ENCODE measurements around the gene STK39.

Gene STK39

GRCh38 chr2:168021800-168022587 is 225.4 kb downstream of the STK39 start:
- no peak overlapping the region for H3K4me3 ChIP-seq (ENCODE audit: low read depth, low read length)

DNA sequence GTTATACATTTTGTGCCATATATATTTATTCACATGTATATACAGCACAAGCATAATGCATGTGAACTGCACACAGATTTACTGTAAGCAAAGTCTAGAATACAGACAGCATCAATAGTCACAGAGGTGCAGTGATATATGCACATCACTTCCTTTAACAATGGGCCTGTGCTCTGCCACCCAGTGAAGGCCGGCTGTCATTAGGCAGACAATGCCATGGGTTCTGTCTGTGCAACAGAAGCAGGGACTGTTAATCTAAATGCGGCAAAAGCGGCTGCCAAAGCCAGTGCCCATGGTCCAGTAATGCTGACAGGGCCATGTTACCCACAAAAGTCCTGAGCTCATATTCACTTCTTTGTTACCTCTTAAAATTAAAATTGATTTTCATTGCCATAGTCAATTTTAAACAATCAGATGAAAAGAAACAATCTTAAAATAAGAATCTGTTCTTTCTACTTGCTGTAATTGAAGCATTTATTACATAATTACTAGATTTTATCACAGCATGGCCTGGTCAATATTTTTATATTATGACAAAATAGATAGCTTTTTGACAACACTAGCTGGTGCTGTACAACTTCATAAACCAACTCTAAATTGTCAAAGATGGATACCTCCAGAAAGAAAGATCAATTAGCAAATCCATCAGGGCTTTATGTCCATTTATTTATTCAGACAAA is 232.0 kb downstream of the STK39 start:
- H3K4me3 ChIP-seq (ENCODE audit: low read depth, low read length): no peak overlapping the region

- no peak overlapping the region for H3K4me3 ChIP-seq (ENCODE audit: low read depth, low read length)
These were observed 237.5 kb downstream of the STK39 start for GRCh38 chr2:168009900-168010299.

DNA sequence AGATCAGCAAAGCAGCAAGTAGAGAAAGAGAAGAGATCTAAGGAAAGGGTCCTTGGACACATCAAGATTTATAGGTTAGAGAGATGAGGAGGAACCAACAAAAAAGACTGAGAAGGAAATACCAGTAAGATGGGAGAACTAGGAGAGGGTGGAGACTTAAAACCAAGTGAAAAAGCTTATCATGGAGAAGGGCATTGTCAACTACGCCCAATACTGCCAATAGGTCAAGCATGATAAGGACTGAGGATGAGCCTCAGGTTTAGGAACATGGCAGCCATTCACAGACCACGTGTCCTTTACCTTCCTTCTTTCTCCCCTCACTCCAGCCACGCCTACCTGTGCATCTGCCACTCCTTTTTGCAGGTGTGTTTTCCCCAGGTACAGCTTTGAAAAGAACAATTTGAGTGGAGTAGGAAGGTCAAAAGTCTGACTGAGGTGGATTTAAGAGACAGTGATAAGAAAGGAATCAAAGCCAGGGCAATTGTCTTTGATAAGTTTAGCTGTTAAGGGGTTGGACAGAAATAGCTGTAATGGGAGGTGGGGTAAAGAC is 238.7 kb downstream of the STK39 start:
- H3K4me3 ChIP-seq (ENCODE audit: low read depth, low read length): no peak overlapping the region

DNA sequence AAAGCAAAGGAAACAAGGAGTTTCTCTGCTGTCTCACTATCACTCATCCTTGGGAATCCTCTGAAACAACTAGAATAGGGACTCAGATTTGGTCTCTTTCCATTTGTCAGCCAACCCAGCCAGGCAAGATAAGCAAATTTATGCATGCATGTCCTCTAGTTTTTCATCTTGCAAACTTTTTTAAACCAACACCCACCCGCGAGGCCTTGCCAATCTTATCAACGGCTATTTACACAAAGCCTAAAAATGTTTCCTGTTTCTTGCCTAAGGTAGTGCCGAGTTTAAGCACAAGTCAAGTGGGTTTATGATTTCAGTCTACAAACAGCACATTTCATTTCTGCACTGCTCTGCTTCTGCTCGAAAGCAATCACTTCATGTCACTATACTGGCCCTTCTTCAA is 240.9 kb downstream of the STK39 start:
- H3K4me3 ChIP-seq (ENCODE audit: low read depth, low read length): no peak overlapping the region

DNA sequence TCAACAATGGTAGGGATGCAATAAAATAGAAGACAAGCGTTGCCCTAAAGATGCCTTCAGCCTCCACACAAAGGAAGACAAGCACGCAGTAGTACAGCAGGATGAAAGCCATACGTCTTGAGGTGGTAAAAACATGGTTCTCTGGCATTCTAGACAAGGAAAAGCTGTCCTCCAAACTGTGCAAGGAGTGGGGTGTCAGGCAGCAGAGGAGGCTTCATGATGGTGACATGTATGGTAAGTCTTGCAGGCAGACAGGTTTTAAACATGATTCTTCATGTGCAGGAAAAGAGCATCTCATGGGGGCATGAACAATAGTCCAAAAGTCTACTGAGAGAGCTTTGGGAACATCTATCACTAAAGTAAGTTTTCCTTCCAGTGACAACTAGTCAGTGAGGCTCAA is 241.8 kb downstream of the STK39 start:
- H3K4me3 ChIP-seq (ENCODE audit: low read depth, low read length): no peak overlapping the region

- H3K4me3 ChIP-seq (ENCODE audit: low read depth, low read length): no peak overlapping the region
These were observed 243.5 kb downstream of the STK39 start for GRCh38 chr2:168003876-168004275.

DNA sequence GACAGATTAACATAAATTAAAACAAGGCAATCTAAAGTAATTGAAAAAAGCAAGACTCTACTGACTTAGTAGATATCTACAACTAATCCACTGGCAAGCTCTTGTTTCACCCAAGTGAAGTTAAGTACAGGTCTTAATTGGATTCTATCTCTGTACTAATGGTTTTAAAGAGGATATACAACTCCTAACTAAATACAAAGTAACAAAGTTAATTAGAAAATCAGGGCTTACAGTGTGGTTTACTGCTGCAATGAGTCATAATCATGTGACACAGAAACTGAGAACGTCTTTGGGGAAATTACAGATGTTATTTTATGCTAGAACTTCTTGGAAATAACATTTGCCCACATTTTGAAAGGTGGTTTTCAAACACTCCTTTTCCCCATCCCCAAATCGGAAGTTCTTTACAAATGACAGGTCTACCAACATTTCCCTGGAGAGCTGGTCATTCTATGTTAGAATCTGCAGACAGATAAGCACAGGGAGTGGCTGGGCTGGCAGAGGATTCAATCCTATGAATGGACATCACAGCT is 245.3 kb downstream of the STK39 start:
- no peak overlapping the region for H3K4me3 ChIP-seq (ENCODE audit: low read depth, low read length)

DNA sequence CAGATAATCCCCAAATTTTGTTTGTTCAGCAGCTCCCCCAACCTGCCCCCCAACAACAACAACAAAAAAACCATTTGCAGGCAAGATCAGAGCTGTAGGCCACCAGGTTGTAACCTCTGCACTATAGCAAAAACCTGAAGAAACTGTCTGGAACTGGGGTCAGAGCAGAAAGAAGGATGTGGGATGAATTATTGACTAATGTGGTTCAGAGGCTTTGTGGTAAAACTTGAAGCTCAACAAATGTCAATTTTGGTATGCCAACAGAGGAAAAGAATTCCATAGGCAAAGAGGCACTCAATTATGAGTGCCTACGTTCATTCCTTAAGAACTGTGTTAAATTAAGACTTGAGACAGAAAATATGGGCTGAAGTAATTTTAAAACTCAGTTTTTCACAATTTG is 255.1 kb downstream of the STK39 start:
- no peak overlapping the region for H3K4me3 ChIP-seq (ENCODE audit: low read depth, low read length)

DNA sequence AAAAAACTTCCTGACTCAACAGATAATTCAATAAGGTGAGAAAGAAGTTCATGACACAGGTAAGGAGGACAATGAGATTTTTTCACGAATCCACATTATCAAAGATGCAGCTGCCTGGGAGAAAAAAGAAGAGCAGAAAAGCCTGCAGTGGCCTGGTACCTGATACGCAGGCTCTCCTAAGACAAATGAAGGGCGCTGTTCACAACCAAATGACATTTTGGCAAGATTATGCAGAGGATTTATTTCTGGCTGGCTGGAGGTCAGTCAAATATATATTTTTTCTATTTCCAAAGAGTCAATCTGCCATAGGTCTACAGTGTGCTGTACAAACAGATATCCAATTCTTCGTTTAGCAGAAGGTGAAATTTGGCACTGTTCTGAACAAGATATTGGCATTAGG is 257.3 kb downstream of the STK39 start:
- no peak overlapping the region for H3K4me3 ChIP-seq (ENCODE audit: low read depth, low read length)

DNA sequence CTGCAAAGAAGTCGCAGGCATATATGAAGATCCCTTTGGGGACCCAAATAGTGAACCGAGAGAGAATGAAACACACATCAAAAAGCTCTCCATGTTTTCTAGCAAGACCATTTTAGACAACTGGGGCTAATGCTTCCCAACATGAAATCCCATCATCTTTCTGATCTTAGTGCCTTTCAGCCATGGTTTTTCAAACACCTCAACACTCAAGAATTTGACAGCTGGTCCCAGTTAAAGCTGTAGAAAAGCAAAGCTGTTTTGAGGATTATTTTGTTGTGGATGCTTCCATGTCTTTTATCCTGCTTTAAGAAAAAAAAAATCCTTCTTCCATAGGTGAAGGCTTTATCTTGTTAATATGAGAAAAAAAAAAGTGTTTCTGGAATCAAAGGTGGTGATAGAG is 259.1 kb downstream of the STK39 start:
- no peak overlapping the region for H3K4me3 ChIP-seq (ENCODE audit: low read depth, low read length)

DNA sequence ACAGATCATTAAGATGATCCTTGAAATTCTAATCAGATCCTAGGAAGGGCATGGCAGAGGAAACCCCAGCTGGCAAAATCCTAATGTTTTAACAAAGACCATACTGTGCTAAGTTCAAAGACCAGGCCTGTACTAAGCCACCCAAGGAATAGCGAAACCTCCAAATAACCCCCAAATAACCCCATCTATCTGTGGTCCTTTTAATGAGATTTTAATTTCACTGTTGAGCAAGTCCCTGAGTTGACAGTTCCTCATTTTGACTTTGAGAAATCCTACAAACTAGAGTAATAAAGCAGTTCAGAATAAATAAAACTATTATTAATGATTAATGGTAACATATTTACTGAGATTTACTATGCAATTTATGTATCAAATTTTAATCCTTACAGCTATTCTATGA is 259.8 kb downstream of the STK39 start:
- H3K4me3 ChIP-seq (ENCODE audit: low read depth, low read length): no peak overlapping the region

GRCh38 chr2:167987026-167987425 is 260.4 kb downstream of the STK39 start:
- H3K4me3 ChIP-seq (ENCODE audit: low read depth, low read length): no peak overlapping the region

DNA sequence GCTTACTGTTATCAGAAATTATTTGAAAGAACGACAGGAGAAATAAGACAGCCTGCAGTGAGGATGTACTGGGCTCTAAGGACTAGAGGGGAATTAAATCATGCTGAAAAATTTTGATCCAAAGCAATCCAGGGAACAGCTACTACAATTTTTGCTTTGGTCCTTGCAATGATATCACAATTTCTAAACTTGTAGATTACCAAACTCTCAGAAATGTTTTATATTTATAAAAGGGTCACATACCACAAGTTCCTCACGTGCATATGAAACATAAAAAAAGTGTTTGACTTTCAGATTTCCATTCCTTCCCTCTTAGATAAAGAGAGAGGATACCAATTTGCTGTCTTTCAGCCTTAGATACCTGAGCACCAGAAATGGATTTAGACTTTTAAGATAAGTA is 261.2 kb downstream of the STK39 start:
- H3K4me3 ChIP-seq (ENCODE audit: low read depth, low read length): no peak overlapping the region

- H3K4me3 ChIP-seq (ENCODE audit: low read depth, low read length): no peak overlapping the region
These were observed 265.4 kb downstream of the STK39 start for GRCh38 chr2:167981945-167982344.

DNA sequence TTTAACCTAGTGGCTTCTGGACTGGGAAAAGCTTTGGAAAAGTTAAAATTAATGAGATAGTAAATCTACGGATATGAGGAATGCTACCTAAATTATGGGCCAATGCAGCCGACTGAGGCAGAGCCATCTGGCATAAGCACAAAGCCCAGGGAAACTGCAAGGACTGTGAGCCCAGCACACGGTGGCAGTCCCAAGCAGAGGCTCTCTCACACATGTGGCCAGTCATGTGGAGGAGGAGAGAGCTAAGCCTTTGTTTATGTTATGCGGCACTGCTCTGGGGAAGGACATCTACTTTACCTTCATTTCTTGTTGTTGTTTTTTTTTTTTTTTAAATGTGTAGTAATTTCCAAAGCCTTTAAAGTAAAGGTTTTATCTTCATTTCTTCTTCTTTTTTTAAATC is 267.0 kb downstream of the STK39 start:
- no peak overlapping the region for H3K4me3 ChIP-seq (ENCODE audit: low read depth, low read length)

- H3K4me3 ChIP-seq (ENCODE audit: low read depth, low read length): no peak overlapping the region
These were observed 274.6 kb downstream of the STK39 start for GRCh38 chr2:167972746-167973145.

DNA sequence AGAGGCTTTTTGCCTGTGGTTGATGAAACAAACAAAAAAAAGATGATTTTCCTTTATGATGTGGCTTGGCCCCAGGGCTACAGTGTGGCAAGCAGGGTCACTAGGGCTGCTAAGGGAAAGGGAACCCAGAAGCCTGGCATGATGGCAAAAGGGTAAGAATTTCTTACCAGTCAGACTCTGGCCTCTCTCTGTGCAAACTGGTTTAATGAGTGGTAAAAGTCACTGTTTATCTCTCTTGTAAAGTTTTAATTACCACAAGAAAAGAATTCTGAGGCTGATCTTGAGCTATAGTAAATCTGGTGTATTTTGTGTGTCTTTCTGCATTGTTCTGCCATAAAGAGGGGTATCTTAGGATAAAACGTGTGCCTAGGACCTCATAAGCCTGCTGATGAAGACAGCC is 275.4 kb downstream of the STK39 start:
- H3K4me3 ChIP-seq (ENCODE audit: low read depth, low read length): no peak overlapping the region

- no peak overlapping the region for H3K4me3 ChIP-seq (ENCODE audit: low read depth, low read length)
These were observed 280.2 kb downstream of the STK39 start for GRCh38 chr2:167966937-167967913.

DNA sequence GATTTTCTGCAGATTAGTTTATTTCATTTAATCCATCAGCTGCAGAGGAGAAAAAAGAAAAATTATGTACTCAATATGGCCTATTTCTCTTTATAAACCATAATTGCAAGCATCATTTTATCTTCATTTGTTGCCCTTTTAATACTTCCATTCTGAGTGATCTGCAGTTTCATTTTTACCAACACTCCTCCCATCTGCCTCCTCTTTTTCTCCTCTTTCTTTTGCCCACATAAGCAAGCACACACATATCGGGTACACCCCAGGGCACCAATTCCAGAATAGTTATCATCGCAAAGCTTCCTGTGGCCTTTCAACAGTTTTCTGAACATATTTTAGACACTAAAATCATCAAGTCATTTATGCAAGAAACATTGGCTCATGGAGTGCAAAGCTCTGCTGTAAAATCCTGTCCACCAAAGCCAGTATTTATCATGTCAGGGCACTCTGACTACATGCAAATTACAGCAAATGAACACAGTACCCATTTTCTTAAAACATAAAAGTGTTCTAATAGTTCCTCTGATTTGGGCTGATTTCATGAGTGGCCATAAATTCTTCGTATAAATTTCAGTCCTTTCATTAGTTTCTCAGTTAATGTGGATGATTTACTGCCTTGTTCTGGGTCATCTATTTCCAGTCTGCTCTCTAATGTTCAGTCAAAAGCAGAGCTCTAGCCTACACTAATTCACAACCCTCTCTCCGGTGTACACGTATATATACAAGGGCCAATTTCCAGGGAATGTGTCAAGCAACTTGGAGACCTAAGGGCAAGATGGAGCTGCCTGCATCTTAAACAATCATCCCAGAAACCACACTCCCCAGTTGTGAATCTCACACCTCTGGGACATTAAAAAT is 281.3 kb downstream of the STK39 start:
- no peak overlapping the region for H3K4me3 ChIP-seq (ENCODE audit: low read depth, low read length)

All from iPS-11a (cell line).